Astrocyte (in vitro differentiated cells and primary cell): ENCODE results near the gene LIMS2.

Experiments used
- CTCF ChIP-seq: IDR thresholded peaks from 2 replicates; pipeline ENCODE4 v1.5.1; 2011; ENCODE audit warnings: low read depth, mild to moderate bottlenecking, inconsistent platforms, low read length, moderate library complexity; ENCODE audit not compliant: insufficient read depth
- EZH2 ChIP-seq: IDR thresholded peaks from 2 replicates; pipeline ENCODE4 v1.6.1; 2012; ENCODE audit warnings: mild to moderate bottlenecking, low read length, inconsistent platforms; ENCODE audit not compliant: insufficient read depth

- TF ChIP-seq CTCF: no peak
- TF ChIP-seq EZH2: no peak
Observed at GRCh38 chr2:127639111-127639474, 36.2 kb downstream of the LIMS2 start.
